ENCODE measurements around the gene ARHGAP31.
A peak's percentile ranks its signal among the peaks of the same experiment; 100 is the strongest.
"Not testable (repeated sequence)": the region's sequence is repeated elsewhere in the genome, so short reads cannot be mapped to it uniquely, and the experiment has no call there.

ARHGAP31 gene

GRCh38 chr3:119293871-119294695 lies at the start of gene ARHGAP31:
Gene ARHGAP31, plus strand, starts transcription at chr3:119294383. Its CDS starts 522 bp downstream, at chr3:119294905.
- DNase-seq (ENCODE audit: low read depth): peak; percentile 81

- no peak for DNase-seq (ENCODE audit: low read depth)
Observed at GRCh38 chr3:119245778-119246177, 48.4 kb upstream of the ARHGAP31 start.

- no peak for DNase-seq (ENCODE audit: low read depth)
Observed at GRCh38 chr3:119255214-119255613, 39.0 kb upstream of the ARHGAP31 start.

GRCh38 chr3:119257111-119257510 lies 37.1 kb upstream of the ARHGAP31 start:
- DNase-seq (ENCODE audit: low read depth): no peak

- peak; percentile 52 for DNase-seq (ENCODE audit: low read depth)
Observed at GRCh38 chr3:119257654-119258410, 36.4 kb upstream of the ARHGAP31 start.

- DNase-seq (ENCODE audit: low read depth): no peak
Observed at GRCh38 chr3:119258915-119259314, 35.3 kb upstream of the ARHGAP31 start.

- DNase-seq (ENCODE audit: low read depth): no peak
Observed at GRCh38 chr3:119259821-119260220, 34.4 kb upstream of the ARHGAP31 start.

- DNase-seq (ENCODE audit: low read depth): no peak
Observed at GRCh38 chr3:119261055-119261454, 33.1 kb upstream of the ARHGAP31 start.

GRCh38 chr3:119270212-119270611 lies 24.0 kb upstream of the ARHGAP31 start:
- DNase-seq (ENCODE audit: low read depth): not testable (repeated sequence)

- no peak for DNase-seq (ENCODE audit: low read depth)
Observed at GRCh38 chr3:119276680-119277079, 17.5 kb upstream of the ARHGAP31 start.

- no peak for DNase-seq (ENCODE audit: low read depth)
Observed at GRCh38 chr3:119279101-119279554, 15.1 kb upstream of the ARHGAP31 start.

GRCh38 chr3:119279584-119280243 lies 14.5 kb upstream of the ARHGAP31 start:
- no peak for DNase-seq (ENCODE audit: low read depth)

GRCh38 chr3:119288669-119289403 lies 5.3 kb upstream of the ARHGAP31 start:
- DNase-seq (ENCODE audit: low read depth): no peak

- DNase-seq (ENCODE audit: low read depth): no peak
Observed at GRCh38 chr3:119289404-119289770, 4.8 kb upstream of the ARHGAP31 start.

- no peak for DNase-seq (ENCODE audit: low read depth)
Observed at GRCh38 chr3:119290613-119291012, 3.6 kb upstream of the ARHGAP31 start.

GRCh38 chr3:119291062-119291700 lies 3.0 kb upstream of the ARHGAP31 start:
- DNase-seq (ENCODE audit: low read depth): no peak

GRCh38 chr3:119292666-119293065 lies 1.5 kb upstream of the ARHGAP31 start:
- DNase-seq (ENCODE audit: low read depth): no peak

GRCh38 chr3:119293105-119293870 lies 895 bp upstream of the ARHGAP31 start:
- no peak for DNase-seq (ENCODE audit: low read depth)

GRCh38 chr3:119294696-119295671 lies 801 bp downstream of the ARHGAP31 start:
- DNase-seq (ENCODE audit: low read depth): peak; percentile 54
